Upper lobe of left lung (tissue), 4 donors: Measurements from ENCODE around the gene LAMP2.

Source experiments
- CTCF ChIP-seq, 6 experiments: fragments of 450-650 bp in 4 of 6; fragments of 200-600 bp in 2 of 6; sonication (generic) in 2 of 6; IDR thresholded peaks; one replicate each; pipeline ENCODE4 v1.5.1; 2016 to 2019; ENCODE audit warnings: antibody characterized with exemption in 6 of 6
- POLR2A ChIP-seq, 4 donors: fragments of 450-650 bp; IDR thresholded peaks; one replicate each; pipeline ENCODE4 v1.5.1; 2016 to 2017; ENCODE audit warnings: antibody characterized with exemption in 4 of 4, mild to moderate bottlenecking in 2 of 4

- no peak for TF ChIP-seq POLR2A (IDR thresholded peaks at IDR 0.05)
- TF ChIP-seq CTCF (IDR thresholded peaks at IDR 0.05): no peak
These were observed 644 bp downstream of the LAMP2 start for GRCh38 chrX:120468479-120468824.
